Measurements from ENCODE around the gene RTTN. TPM values are rescaled to one million over a fixed set of nuclear protein-coding genes. Genes with fewer than 3 reads are reported as not detected.

The RTTN gene
- total RNA-seq, 2 experiments from 2014 or later, result 23.0 to 26.8 TPM

DNA sequence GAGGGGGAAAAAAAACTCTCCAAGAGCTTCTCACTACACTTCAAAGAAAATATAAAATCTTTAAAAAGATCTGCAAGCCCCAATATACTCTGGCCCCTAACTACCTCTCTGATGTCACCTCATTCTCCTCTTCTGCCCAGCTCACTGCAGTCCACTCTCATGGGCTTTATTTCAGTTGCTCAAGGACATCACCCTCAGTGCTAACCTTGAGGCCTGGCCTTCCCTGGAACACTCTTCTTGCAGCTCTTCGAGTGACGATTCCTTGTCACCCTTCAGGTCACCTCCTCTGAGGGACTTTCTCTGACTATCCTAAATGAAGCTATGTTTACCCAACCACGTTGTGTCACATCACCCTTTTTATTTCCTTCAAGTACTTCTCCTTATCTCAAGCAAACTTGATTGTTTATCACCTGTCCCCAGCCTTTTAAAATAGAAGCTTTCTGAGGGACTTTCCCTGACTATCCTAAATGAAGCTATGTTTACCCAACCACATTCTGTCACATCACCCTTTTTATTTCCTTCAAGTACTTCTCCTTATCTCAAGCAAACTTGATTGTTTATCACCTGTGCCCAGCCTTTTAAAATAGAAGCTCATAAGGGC is 10.4 kb downstream of the RTTN start:
- Mint-ChIP-seq H3K4me3 (peak overlapping the region; percentile 18), H3K9me3 (no peaks in the 10 kb centered on the region), H3K27me3 (no peaks in the 10 kb centered on the region), H3K36me3 (ENCODE audit: low read depth) (peaks cover 73% of the 10 kb centered on the region), H3K27ac (peak overlapping the region; percentile 68), H3K4me1 (peaks cover 48% of the 10 kb centered on the region)
- CTCF ChIA-PET, result interaction anchor here (0.6 to 5.4 kb wide), 19 partner anchors 8 to 265 kb away, joined by 3 to 90 read pairs (median 5); partner anchors contain the start of gene RTTN
- no peak for DNase-seq
- POLR2A ChIA-PET, result interaction anchor here (1.0 to 4.8 kb wide), 3 partner anchors 11 to 259 kb away, joined by 3 to 28 read pairs (median 4); partner anchors contain the start of gene RTTN

DNA sequence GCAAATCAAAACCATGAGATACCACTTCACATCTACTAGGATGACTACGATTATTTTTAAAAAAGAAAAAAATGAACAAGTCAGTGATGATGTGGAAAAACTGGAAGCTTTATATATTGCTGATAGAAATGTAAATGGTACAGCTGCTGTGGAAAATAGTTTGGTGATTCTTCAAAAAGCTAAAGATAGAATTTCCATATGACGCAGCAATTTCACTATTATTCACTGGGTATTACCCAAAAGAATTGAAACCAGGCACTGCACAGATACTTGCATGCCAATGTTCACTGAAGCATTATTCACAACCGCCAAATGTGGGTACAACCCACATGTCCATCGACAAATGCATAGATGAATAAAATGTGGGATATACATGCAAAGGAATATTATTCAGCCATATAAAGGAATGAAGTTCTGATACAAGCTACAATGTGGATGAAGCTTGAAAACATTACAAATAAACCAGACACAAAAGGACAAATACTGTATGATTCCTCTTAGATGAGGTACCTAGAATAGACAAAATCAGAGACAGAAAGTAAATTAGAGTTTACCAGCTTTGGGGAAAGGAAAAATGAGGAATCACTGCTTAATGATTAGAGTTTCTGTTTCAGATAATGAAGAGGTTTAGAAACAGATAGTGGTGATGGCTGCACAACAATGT is 11.1 kb downstream of the RTTN start:
- Mint-ChIP-seq H3K27ac (peak overlapping the region; percentile 75), H3K4me3 (no peak overlapping the region), H3K9me3 (no peaks in the 10 kb centered on the region), H3K27me3 (no peaks in the 10 kb centered on the region), H3K4me1 (peaks cover 45% of the 10 kb centered on the region), H3K36me3 (ENCODE audit: low read depth) (peaks cover 70% of the 10 kb centered on the region)
- ChIA-PET CTCF (interaction anchor here (1.1 to 5.4 kb wide), 9 partner anchors 8 to 260 kb away, joined by 3 to 90 read pairs (median 5); partner anchors contain the start of gene RTTN), POLR2A (interaction anchor here (1.0 to 4.8 kb wide), 3 partner anchors 12 to 260 kb away, joined by 3 to 28 read pairs (median 4); partner anchors contain the start of gene RTTN)
- DNase-seq, result no peak

DNA sequence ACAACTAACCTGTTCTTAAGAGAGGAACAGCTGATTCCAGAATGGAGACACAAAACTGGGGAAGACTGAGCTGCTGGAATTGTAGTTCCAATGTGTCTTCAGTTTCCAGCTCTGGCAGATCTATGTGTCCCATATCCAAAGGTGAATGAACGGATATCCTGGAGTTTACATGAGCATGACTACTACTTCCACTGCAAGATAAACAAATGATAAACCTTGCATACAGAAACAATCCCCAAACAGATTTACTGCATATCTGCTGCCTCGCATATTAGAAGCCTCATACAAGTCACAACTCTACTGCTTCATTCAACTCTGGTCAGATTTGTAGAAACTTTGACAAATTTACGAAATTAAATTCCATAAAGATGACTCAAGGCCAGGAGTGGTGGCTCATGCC is 15.0 kb downstream of the RTTN start:
- Mint-ChIP-seq H3K4me1 (peaks cover 20% of the 10 kb centered on the region), H3K4me3 (no peak overlapping the region), H3K9me3 (no peaks in the 10 kb centered on the region), H3K27ac (no peak overlapping the region), H3K36me3 (ENCODE audit: low read depth) (peaks cover 72% of the 10 kb centered on the region), H3K27me3 (no peaks in the 10 kb centered on the region)
- CTCF ChIA-PET, result interaction anchor here (2.3 kb wide), 1 partner anchor 243 kb away, joined by 10 read pairs; no protein-coding TSS in a partner anchor
- POLR2A ChIA-PET, result no interaction called here
- DNase-seq, result no peak

DNA sequence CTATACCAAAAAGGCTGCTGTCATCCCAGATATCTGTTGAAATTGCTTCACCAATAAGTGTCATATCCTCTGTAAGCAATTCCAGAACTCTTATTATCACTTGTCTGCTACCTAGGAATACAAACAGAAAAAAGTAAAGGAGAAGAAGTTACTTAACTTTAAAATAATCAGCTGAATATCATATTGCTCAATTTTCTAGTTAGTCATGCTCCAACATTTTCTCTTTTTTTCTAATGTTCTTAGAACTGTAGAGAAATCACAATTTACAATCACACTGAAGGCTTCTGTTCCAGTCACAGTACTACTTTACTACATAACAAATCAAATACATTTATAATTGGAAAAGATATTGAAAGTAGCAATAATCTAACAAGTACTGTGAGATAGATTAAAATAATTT is 17.4 kb downstream of the RTTN start:
- Mint-ChIP-seq H3K36me3 (ENCODE audit: low read depth) (peaks cover 72% of the 10 kb centered on the region), H3K27me3 (no peaks in the 10 kb centered on the region), H3K4me1 (peaks cover 4% of the 10 kb centered on the region), H3K9me3 (no peaks in the 10 kb centered on the region), H3K27ac (no peak overlapping the region), H3K4me3 (no peak overlapping the region)
- CTCF ChIA-PET, result no interaction called here
- POLR2A ChIA-PET, result interaction anchor here (1.0 kb wide), 1 partner anchor 18 kb away, joined by 3 read pairs; no protein-coding TSS in a partner anchor
- DNase-seq, result no peak

DNA sequence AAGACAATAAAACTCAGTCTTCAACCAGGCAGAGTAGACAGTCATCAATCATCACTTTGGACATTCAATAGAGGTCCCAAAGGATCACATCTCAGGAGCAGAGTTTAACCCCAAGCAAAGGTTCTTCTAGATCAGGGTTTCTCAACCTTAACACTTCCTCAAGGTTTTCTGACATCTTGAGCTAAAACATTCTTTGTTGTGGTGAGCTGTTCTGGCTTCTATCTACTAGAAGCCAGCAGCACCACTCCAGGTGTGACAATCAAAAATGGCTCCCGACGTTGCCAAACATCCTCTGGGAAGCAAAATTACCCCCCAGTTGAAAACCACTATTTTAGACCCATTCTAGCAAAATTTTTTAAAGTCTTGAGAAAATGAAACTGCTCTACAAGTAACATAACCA is 22.0 kb downstream of the RTTN start:
- DNase-seq, result no peak
- no peak overlapping the region for H3K4me3 Mint-ChIP-seq
- H3K27ac Mint-ChIP-seq, result no peak overlapping the region
- H3K36me3 Mint-ChIP-seq (ENCODE audit: low read depth), result peaks cover 51% of the 10 kb centered on the region
- no peaks in the 10 kb centered on the region for H3K27me3 Mint-ChIP-seq
- peaks cover 5% of the 10 kb centered on the region for H3K4me1 Mint-ChIP-seq
- no peaks in the 10 kb centered on the region for H3K9me3 Mint-ChIP-seq
- CTCF ChIA-PET, result interaction anchor here (3.0 kb wide), 1 partner anchor 11 kb away, joined by 18 read pairs; no protein-coding TSS in a partner anchor
- POLR2A ChIA-PET, result no interaction called here

DNA sequence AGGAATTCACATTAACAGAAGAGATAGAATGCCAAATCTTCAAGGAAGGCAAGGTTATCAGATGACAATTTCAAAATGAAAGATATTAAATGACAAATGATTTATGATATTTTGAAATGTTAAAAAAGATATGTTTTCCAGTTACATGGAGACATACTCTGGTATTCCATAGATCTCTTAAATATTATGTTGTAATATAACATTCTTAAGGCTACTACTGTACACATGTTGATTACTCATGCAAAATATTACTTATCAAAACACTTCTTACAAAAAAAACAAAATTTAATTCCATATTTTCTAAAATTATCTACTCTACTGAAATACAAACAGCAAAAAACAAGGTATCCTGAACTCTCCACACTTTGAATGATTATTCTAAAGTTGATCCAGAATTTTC is 22.9 kb downstream of the RTTN start:
- H3K27me3 Mint-ChIP-seq, result no peaks in the 10 kb centered on the region
- H3K36me3 Mint-ChIP-seq (ENCODE audit: low read depth), result peaks cover 55% of the 10 kb centered on the region
- no peak overlapping the region for H3K4me3 Mint-ChIP-seq
- H3K9me3 Mint-ChIP-seq, result no peaks in the 10 kb centered on the region
- no peak for DNase-seq
- H3K4me1 Mint-ChIP-seq, result peaks cover 5% of the 10 kb centered on the region
- H3K27ac Mint-ChIP-seq, result no peak overlapping the region
- POLR2A ChIA-PET, result no interaction called here
- CTCF ChIA-PET, result no interaction called here

DNA sequence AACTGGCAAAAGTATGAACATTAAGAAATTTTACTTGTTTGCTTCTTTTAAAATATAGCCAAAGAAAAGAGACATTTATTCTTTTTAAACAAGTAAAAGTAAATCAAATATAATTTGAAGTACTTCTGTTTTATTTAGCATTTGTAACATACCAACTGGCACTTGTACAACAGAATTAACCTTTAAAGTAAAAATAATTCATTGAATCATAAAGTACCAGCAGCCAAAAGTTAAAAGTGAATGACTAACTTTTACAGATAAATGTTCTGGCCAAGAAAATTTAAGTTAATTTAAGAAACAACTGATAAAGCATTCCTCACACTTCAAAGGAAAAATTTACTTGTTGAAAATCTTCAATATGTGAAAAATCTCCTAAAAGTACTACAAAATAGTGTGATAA is 23.8 kb downstream of the RTTN start:
- ChIA-PET POLR2A (no interaction called here), CTCF (no interaction called here)
- Mint-ChIP-seq H3K9me3 (no peaks in the 10 kb centered on the region), H3K27ac (no peak overlapping the region), H3K36me3 (ENCODE audit: low read depth) (peaks cover 53% of the 10 kb centered on the region), H3K27me3 (no peaks in the 10 kb centered on the region), H3K4me3 (no peak overlapping the region), H3K4me1 (peaks cover 5% of the 10 kb centered on the region)
- no peak for DNase-seq

DNA sequence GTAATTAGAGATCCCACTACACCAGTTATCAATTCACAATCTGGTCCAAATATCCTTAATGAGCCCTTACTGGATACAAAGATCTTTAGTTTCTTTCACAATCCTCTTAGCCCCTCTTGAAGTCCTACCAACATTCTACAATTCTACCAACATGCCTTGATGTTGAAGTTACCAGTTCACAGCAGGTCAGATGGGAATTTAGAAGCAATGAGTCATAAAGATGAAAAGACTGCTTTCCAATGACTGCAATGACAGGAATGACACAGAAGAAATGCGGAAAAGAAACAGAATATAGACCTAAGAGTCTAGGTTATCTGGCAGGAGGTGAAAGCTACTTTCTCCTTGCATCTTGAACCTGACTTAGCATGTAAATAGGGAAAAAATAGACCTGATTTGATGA is 24.5 kb downstream of the RTTN start:
- ChIA-PET CTCF (no interaction called here), POLR2A (no interaction called here)
- peaks cover 50% of the 10 kb centered on the region for H3K36me3 Mint-ChIP-seq (ENCODE audit: low read depth)
- no peak for DNase-seq
- no peaks in the 10 kb centered on the region for H3K9me3 Mint-ChIP-seq
- H3K4me3 Mint-ChIP-seq, result no peak overlapping the region
- no peak overlapping the region for H3K27ac Mint-ChIP-seq
- peaks cover 5% of the 10 kb centered on the region for H3K4me1 Mint-ChIP-seq
- H3K27me3 Mint-ChIP-seq, result no peaks in the 10 kb centered on the region

DNA sequence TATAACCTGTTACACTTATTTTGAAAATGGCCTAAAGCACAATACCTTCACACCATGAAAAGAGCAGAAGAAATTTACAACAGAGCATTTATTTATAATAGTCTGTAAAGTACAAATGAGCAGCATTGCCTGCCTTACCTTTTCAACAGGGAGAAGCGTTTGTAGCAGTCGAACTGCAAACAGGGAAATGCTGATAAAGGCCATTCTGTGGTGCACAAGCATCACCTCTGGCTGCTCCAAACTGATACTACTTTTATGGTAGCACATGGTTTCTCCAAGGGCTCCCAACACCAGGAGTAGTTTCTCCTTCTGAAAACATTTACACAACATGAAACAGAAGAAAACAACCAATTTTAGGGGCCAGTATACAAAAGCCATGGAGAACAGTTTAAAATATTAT is 28.9 kb downstream of the RTTN start:
- CTCF ChIA-PET, result no interaction called here
- Mint-ChIP-seq H3K27me3 (no peaks in the 10 kb centered on the region), H3K4me3 (no peak overlapping the region), H3K4me1 (peaks cover 2% of the 10 kb centered on the region), H3K9me3 (no peaks in the 10 kb centered on the region), H3K36me3 (ENCODE audit: low read depth) (peaks cover 26% of the 10 kb centered on the region), H3K27ac (no peak overlapping the region)
- no peak for DNase-seq
- POLR2A ChIA-PET, result no interaction called here

DNA sequence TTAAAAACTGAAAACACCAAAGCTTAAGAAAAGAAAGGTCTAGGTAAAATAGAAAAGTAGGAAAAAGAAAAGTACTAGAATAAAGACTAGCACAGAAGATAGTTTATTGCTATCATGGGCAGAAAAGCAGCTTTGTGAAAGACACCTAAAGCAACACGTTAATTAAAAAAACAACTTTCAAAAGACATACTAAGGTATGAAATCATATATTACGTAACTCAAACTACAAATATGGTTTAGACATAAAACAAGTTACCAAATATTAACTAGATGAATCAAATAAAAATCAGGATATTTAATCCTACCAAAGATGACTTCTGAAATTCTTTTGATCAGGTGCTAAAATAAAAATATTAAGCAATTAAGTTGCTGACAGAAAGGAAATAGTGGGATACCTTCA is 30.3 kb downstream of the RTTN start:
- ChIA-PET CTCF (no interaction called here), POLR2A (no interaction called here)
- H3K4me3 Mint-ChIP-seq, result no peak overlapping the region

DNA sequence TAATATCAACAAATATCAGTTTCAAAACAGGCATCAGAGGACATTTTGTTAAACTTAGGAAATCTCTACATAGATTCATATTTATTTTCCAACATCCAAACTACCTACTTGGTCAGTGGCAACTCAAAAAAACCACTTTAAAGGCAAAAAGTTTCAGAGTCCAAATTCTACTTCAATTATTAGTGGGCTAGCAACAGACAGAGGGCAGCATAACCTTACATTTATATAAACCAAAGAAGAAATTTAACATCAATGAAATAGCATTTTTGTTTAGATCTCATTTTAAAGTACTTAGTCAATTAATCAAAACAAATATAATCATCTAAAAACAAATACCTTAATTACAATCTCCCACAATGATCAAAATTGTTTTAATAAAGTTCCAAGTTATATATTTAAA is 33.3 kb downstream of the RTTN start:
- ChIA-PET CTCF (interaction anchor here (1.0 kb wide), 1 partner anchor 262 kb away, joined by 3 read pairs; no protein-coding TSS in a partner anchor), POLR2A (no interaction called here)
- Mint-ChIP-seq H3K4me3 (no peak overlapping the region), H3K27me3 (no peaks in the 10 kb centered on the region), H3K36me3 (ENCODE audit: low read depth) (peaks cover 8% of the 10 kb centered on the region), H3K27ac (no peak overlapping the region), H3K9me3 (no peaks in the 10 kb centered on the region), H3K4me1 (peaks cover 2% of the 10 kb centered on the region)
- no peak for DNase-seq

More for the DNA sequence above, 30.3 kb downstream of the RTTN start:
- Mint-ChIP-seq H3K27ac (no peak overlapping the region), H3K4me1 (peaks cover 2% of the 10 kb centered on the region), H3K9me3 (no peaks in the 10 kb centered on the region), H3K27me3 (no peaks in the 10 kb centered on the region), H3K36me3 (ENCODE audit: low read depth) (peaks cover 22% of the 10 kb centered on the region)
- no peak for DNase-seq

DNA sequence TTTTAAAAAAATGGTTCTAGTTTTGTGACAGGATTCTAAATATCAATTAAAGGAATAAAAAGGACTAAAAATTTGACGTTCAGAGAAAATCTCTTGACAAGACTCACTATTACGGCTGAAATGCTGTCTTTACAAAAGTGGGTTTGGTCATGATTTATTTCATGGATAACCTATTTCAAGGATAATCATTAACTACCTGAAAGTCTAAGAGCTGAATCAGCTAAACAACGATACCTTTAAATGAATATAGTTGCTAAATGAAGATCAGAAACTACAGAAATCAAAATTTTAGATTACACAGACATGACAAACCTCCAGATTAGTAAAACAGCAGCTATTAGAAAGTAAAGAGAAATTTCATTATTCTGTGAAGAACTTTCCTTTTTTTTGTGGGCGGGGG is 35.7 kb downstream of the RTTN start:
- no peak overlapping the region for H3K27ac Mint-ChIP-seq
- ChIA-PET POLR2A (no interaction called here), CTCF (interaction anchor here (0.7 kb wide), 1 partner anchor 264 kb away, joined by 3 read pairs; no protein-coding TSS in a partner anchor)
- DNase-seq, result no peak
- H3K27me3 Mint-ChIP-seq, result no peaks in the 10 kb centered on the region
- no peaks in the 10 kb centered on the region for H3K9me3 Mint-ChIP-seq
- H3K36me3 Mint-ChIP-seq (ENCODE audit: low read depth), result peaks cover 9% of the 10 kb centered on the region
- no peak overlapping the region for H3K4me3 Mint-ChIP-seq
- H3K4me1 Mint-ChIP-seq, result peaks cover 9% of the 10 kb centered on the region

DNA sequence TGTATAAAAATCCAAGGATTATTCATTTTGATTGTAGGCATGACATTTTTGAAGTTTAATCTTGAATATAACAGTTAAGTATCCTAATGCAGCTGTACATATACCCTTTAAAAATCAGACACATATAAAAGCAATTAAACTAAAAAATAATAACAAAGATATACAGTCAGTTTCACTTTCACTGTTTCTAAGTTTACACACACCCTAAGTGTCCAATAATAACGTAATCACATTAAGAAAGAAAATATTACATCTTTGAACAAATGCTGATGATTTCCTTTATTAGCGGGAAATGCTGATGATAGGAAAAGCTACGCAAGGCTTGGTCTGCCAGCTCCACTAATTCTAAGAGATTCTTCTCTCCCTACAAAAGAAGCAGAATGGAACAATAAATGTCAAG is 38.8 kb downstream of the RTTN start:
- Mint-ChIP-seq H3K36me3 (ENCODE audit: low read depth) (peaks cover 29% of the 10 kb centered on the region), H3K4me1 (peaks cover 7% of the 10 kb centered on the region), H3K27ac (no peak overlapping the region), H3K27me3 (no peaks in the 10 kb centered on the region), H3K4me3 (no peak overlapping the region), H3K9me3 (peaks cover 8% of the 10 kb centered on the region)
- no peak for DNase-seq
- POLR2A ChIA-PET, result no interaction called here
- CTCF ChIA-PET, result no interaction called here

DNA sequence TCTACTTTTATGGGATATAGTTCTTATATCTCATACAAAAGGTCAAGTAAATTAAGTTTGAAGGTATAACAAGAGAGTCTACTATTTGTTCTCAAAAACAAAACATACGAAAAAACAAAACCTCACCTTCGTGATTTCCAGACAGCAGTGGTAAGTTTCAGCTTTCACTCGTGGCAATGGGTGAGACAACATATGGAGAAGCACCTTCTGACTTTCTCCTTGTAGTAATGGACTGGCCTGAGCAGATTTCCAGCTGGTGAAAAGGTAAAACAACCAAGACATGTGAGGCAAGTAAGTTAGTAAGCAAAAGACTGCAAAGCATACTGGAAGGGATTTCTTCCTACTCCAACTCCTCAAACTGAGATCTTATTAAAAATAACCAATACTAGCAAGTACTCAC is 39.6 kb downstream of the RTTN start:
- Mint-ChIP-seq H3K9me3 (peaks cover 11% of the 10 kb centered on the region), H3K36me3 (ENCODE audit: low read depth) (peaks cover 36% of the 10 kb centered on the region), H3K4me1 (peaks cover 7% of the 10 kb centered on the region), H3K27me3 (no peaks in the 10 kb centered on the region), H3K4me3 (no peak overlapping the region), H3K27ac (no peak overlapping the region)
- POLR2A ChIA-PET, result no interaction called here
- DNase-seq, result no peak
- CTCF ChIA-PET, result no interaction called here

Data from activated CD4-positive, alpha-beta memory T cell treated with anti-CD3 and anti-CD28 coated beads, Interleukin-2, amount 10 ng/mL, durations not matched to agents 7 days and 5 days (primary cell).